HepG2 (cell line): ENCODE results near the gene ZNF772. TPM values are rescaled to one million over a fixed set of nuclear protein-coding genes. Genes with fewer than 3 reads are reported as not detected.

Experiments used
- ATF7-NPFF ChIP-seq: sonication (generic); formaldehyde crosslinking; IDR thresholded peaks from 2 replicates; pipeline ENCODE4 v1.8.1; 2023; ENCODE audit warnings: mild to moderate bottlenecking, low read depth, missing genetic modification reagents, moderate library complexity
- ERF ChIP-seq: IDR thresholded peaks from 2 replicates; pipeline ENCODE4 v1.6.1; 2018; ENCODE audit warnings: missing biosample characterization, missing genetic modification reagents
- POLR2A ChIP-seq, 2 experiments: IDR thresholded peaks; 2 replicates each; pipeline ENCODE4 v1.6.1; 2011; ENCODE audit warnings: low read depth in 2 of 2, low read length in 2 of 2, mild to moderate bottlenecking in 1 of 2, moderate library complexity in 1 of 2; ENCODE audit not compliant: insufficient read depth in 1 of 2
- RFXANK ChIP-seq: IDR thresholded peaks from 2 replicates; pipeline ENCODE4 v1.6.1; 2016
- ZNF337 ChIP-seq: sonication (generic); formaldehyde crosslinking; IDR thresholded peaks from 2 replicates; pipeline ENCODE4 v1.5.1; 2020; ENCODE audit warnings: missing genetic modification reagents, low read depth, mild to moderate bottlenecking, borderline replicate concordance
- ZNF552 ChIP-seq: sonication (generic); formaldehyde crosslinking; IDR thresholded peaks from 2 replicates; pipeline ENCODE4 v1.9.0; 2022; ENCODE audit warnings: missing genetic modification reagents, mild to moderate bottlenecking, borderline replicate concordance
- ZNF567 ChIP-seq: sonication (generic); formaldehyde crosslinking; IDR thresholded peaks from 2 replicates; pipeline ENCODE4 v1.8.1; 2023; ENCODE audit warnings: mild to moderate bottlenecking, missing genetic modification reagents, borderline replicate concordance
- ZNF598 ChIP-seq: sonication (generic); formaldehyde crosslinking; IDR thresholded peaks from 2 replicates; pipeline ENCODE4 v1.5.1; 2020; ENCODE audit warnings: mild to moderate bottlenecking, missing genetic modification reagents, borderline replicate concordance
- polyA plus RNA-seq, 8 experiments: library from polyadenylated mRNA; depleted of rRNA in 3 of 8; stranded (reverse) in 7 of 8; unstranded in 1 of 8; fragments of >200 nt; fragmentation: Illumina TruSeq in 4 of 8; extraction: Trizol in 4 of 8; gene quantifications; 2 replicates each; pipeline versions ENCODE4 v1.2.1 to v1.2.3, GENCODE V29; 2011 to 2016; ENCODE audit warnings: low read depth in 4 of 8, missing spikeins in 1 of 8, mixed read lengths in 1 of 8; ENCODE audit not compliant: insufficient read depth in 1 of 8
- total RNA-seq, 5 experiments: library from RNA; depleted of rRNA; stranded (reverse); fragments of >200 nt; fragmentation: Illumina TruSeq; extraction: Trizol; gene quantifications; 2 replicates each; pipeline ENCODE4 v1.2.3, GENCODE V29; 2016; ENCODE audit warnings: low read depth in 1 of 5
- TF ChIP-seq, protein P1 (sequence below): sonication (generic); formaldehyde crosslinking; IDR thresholded peaks from 2 replicates; pipeline ENCODE4 v1.8.0; 2022; ENCODE audit warnings: mild to moderate bottlenecking, missing genetic modification reagents, moderate library complexity
- TF ChIP-seq, protein P2 (sequence below): IDR thresholded peaks from 2 replicates; pipeline ENCODE4 v1.6.1; 2016; ENCODE audit warnings: control low read depth
- TF ChIP-seq, protein P3 (sequence below), 2 experiments: IDR thresholded peaks; 2 replicates each; pipeline ENCODE4 v1.6.1; 2011 to 2012; ENCODE audit warnings: low read length in 2 of 2, borderline replicate concordance in 1 of 2, low read depth in 1 of 2, mild to moderate bottlenecking in 1 of 2, moderate library complexity in 1 of 2
- TF ChIP-seq, protein P4 (sequence below): sonication (generic); formaldehyde crosslinking; IDR thresholded peaks from 2 replicates; pipeline ENCODE4 v1.8.0; 2022; ENCODE audit warnings: mild to moderate bottlenecking, missing genetic modification reagents, borderline replicate concordance
- TF ChIP-seq, protein P5 (sequence below): sonication (generic); formaldehyde crosslinking; IDR thresholded peaks from 2 replicates; pipeline ENCODE4 v1.5.0; 2020; ENCODE audit warnings: mild to moderate bottlenecking, low read depth, missing genetic modification reagents, borderline replicate concordance
- TF ChIP-seq, protein P6 (sequence below): sonication (generic); formaldehyde crosslinking; IDR thresholded peaks from 2 replicates; pipeline ENCODE4 v1.4.0; 2020; ENCODE audit warnings: missing genetic modification reagents

ZNF772 gene
- total and polyA plus RNA-seq, 2 of the 13 experiments (the other 11 are each of a cell fraction or from before 2014, with no cell fraction given): 3.1 to 17.2 TPM

DNA sequence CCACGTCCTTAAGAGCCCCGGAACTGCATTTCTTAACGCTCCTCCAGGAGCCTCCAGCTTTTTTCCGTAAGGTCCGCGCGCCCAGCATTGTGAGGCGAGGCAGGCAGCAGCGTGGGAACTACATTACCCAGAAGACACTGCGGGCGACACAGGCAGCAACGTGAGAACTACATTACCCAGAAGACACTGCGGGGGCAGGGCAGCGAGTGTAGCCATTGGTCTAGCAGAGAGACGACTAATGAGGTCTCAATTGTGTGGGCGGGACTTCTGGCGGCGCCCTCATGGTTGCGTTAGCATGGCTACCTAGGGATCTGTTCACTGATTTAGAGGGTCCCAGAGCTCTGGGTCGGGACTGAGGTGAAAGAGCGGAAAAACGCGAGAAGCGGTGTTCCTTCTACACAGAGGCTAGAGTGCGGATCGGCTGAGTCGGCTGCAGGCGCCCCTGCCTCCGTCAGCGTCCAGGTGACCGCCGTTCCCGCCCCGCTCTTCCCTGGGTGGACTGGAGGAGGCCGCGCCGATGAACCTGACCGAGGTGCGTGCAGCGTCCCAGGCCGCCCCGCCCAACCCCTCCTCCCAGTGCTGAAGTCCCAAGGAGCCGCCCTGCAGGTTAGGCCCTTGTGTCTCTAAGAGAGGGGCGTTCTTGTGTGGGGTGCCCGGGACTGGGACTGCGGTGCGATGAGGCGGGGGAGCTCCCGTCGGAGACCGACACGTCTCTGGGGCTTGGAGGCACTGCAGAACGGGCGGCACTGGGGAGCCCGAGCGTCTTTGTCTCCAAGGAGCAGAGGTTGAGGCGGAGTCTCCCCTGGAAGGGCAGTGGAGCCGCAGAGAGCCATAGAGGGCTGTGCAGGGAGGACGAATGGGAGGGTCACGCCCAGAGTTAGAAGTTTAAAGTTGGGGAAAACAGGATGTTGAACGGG lies 42.0 kb downstream of the ZNF772 start, which contains the start of gene ZNF749 (continued):
- TF ChIP-seq ZNF552 (CRISPR knock-in tag) (no peak), ERF (CRISPR knock-in tag) (peak; percentile 73), RFXANK (CRISPR knock-in tag) (no peak), ZNF567 (CRISPR knock-in tag) (no peak; the same call in 1 of the 2 replicates), ATF7-NPFF (CRISPR knock-in tag) (no peak), ZNF337 (CRISPR knock-in tag) (no peak), ZNF598 (CRISPR knock-in tag) (no peak), POLR2A (IDR thresholded peaks at IDR 0.05; ENCODE audit: insufficient read depth in 1 of 2, low read depth in 2 of 2, low read length in 2 of 2) (peak; percentile 73 to 85)
- TF ChIP-seq, protein P1, sequence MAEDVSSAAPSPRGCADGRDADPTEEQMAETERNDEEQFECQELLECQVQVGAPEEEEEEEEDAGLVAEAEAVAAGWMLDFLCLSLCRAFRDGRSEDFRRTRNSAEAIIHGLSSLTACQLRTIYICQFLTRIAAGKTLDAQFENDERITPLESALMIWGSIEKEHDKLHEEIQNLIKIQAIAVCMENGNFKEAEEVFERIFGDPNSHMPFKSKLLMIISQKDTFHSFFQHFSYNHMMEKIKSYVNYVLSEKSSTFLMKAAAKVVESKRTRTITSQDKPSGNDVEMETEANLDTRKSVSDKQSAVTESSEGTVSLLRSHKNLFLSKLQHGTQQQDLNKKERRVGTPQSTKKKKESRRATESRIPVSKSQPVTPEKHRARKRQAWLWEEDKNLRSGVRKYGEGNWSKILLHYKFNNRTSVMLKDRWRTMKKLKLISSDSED (CRISPR knock-in tag): no peak
- TF ChIP-seq, protein P2, sequence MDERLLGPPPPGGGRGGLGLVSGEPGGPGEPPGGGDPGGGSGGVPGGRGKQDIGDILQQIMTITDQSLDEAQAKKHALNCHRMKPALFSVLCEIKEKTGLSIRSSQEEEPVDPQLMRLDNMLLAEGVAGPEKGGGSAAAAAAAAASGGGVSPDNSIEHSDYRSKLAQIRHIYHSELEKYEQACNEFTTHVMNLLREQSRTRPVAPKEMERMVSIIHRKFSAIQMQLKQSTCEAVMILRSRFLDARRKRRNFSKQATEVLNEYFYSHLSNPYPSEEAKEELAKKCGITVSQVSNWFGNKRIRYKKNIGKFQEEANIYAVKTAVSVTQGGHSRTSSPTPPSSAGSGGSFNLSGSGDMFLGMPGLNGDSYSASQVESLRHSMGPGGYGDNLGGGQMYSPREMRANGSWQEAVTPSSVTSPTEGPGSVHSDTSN (CRISPR knock-in tag): no peak
- TF ChIP-seq, protein P3, sequence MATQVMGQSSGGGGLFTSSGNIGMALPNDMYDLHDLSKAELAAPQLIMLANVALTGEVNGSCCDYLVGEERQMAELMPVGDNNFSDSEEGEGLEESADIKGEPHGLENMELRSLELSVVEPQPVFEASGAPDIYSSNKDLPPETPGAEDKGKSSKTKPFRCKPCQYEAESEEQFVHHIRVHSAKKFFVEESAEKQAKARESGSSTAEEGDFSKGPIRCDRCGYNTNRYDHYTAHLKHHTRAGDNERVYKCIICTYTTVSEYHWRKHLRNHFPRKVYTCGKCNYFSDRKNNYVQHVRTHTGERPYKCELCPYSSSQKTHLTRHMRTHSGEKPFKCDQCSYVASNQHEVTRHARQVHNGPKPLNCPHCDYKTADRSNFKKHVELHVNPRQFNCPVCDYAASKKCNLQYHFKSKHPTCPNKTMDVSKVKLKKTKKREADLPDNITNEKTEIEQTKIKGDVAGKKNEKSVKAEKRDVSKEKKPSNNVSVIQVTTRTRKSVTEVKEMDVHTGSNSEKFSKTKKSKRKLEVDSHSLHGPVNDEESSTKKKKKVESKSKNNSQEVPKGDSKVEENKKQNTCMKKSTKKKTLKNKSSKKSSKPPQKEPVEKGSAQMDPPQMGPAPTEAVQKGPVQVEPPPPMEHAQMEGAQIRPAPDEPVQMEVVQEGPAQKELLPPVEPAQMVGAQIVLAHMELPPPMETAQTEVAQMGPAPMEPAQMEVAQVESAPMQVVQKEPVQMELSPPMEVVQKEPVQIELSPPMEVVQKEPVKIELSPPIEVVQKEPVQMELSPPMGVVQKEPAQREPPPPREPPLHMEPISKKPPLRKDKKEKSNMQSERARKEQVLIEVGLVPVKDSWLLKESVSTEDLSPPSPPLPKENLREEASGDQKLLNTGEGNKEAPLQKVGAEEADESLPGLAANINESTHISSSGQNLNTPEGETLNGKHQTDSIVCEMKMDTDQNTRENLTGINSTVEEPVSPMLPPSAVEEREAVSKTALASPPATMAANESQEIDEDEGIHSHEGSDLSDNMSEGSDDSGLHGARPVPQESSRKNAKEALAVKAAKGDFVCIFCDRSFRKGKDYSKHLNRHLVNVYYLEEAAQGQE (IDR thresholded peaks at IDR 0.05; ENCODE audit: borderline replicate concordance in 1 of 2, low read depth in 1 of 2, low read length in 2 of 2): peak in 1 of 2 experiments; percentile 28; a peak in 1 of 4 replicates
- TF ChIP-seq, protein P4, sequence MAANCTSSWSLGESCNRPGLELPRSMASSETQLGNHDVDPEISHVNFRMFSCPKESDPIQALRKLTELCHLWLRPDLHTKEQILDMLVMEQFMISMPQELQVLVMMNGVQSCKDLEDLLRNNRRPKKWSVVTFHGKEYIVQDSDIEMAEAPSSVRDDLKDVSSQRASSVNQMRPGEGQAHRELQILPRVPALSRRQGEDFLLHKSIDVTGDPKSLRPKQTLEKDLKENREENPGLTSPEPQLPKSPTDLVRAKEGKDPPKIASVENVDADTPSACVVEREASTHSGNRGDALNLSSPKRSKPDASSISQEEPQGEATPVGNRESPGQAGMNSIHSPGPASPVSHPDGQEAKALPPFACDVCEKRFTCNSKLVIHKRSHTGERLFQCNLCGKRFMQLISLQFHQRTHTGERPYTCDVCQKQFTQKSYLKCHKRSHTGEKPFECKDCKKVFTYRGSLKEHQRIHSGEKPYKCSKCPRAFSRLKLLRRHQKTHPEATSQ (CRISPR knock-in tag): no peak
- TF ChIP-seq, protein P5, sequence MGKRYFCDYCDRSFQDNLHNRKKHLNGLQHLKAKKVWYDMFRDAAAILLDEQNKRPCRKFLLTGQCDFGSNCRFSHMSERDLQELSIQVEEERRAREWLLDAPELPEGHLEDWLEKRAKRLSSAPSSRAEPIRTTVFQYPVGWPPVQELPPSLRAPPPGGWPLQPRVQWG (CRISPR knock-in tag): no peak
- TF ChIP-seq, protein P6, sequence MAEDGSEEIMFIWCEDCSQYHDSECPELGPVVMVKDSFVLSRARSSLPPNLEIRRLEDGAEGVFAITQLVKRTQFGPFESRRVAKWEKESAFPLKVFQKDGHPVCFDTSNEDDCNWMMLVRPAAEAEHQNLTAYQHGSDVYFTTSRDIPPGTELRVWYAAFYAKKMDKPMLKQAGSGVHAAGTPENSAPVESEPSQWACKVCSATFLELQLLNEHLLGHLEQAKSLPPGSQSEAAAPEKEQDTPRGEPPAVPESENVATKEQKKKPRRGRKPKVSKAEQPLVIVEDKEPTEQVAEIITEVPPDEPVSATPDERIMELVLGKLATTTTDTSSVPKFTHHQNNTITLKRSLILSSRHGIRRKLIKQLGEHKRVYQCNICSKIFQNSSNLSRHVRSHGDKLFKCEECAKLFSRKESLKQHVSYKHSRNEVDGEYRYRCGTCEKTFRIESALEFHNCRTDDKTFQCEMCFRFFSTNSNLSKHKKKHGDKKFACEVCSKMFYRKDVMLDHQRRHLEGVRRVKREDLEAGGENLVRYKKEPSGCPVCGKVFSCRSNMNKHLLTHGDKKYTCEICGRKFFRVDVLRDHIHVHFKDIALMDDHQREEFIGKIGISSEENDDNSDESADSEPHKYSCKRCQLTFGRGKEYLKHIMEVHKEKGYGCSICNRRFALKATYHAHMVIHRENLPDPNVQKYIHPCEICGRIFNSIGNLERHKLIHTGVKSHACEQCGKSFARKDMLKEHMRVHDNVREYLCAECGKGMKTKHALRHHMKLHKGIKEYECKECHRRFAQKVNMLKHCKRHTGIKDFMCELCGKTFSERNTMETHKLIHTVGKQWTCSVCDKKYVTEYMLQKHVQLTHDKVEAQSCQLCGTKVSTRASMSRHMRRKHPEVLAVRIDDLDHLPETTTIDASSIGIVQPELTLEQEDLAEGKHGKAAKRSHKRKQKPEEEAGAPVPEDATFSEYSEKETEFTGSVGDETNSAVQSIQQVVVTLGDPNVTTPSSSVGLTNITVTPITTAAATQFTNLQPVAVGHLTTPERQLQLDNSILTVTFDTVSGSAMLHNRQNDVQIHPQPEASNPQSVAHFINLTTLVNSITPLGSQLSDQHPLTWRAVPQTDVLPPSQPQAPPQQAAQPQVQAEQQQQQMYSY (CRISPR knock-in tag): no peak
